ENCODE results near the gene CACNA1C.
A peak's percentile ranks its signal among the peaks of the same experiment; 100 is the strongest.

Gene CACNA1C

GRCh38 chr12:2570562-2570961 is 517.8 kb downstream of the CACNA1C start:
- DNase-seq: no peak

- DNase-seq: no peak
These were observed 521.7 kb downstream of the CACNA1C start for GRCh38 chr12:2574355-2574935.

GRCh38 chr12:2575245-2575644 is 522.5 kb downstream of the CACNA1C start:
- no peak for DNase-seq

GRCh38 chr12:2578211-2578610 is 525.4 kb downstream of the CACNA1C start:
- DNase-seq: no peak

GRCh38 chr12:2578772-2579171 is 526.0 kb downstream of the CACNA1C start:
- no peak for DNase-seq

- no peak for DNase-seq
These were observed 528.0 kb downstream of the CACNA1C start for GRCh38 chr12:2580821-2581220.

- DNase-seq: no peak
These were observed 528.7 kb downstream of the CACNA1C start for GRCh38 chr12:2581293-2582045.

GRCh38 chr12:2582631-2583030 is 529.8 kb downstream of the CACNA1C start:
- no peak for DNase-seq

GRCh38 chr12:2583091-2583497 is 530.3 kb downstream of the CACNA1C start:
- DNase-seq: peak; percentile 1

GRCh38 chr12:2583642-2584401 is 531.0 kb downstream of the CACNA1C start:
- no peak for DNase-seq

GRCh38 chr12:2586156-2587038 is 533.6 kb downstream of the CACNA1C start:
- DNase-seq: no peak

- DNase-seq: no peak
These were observed 535.6 kb downstream of the CACNA1C start for GRCh38 chr12:2588345-2588744.

- no peak for DNase-seq
These were observed 536.6 kb downstream of the CACNA1C start for GRCh38 chr12:2589381-2589780.

GRCh38 chr12:2593045-2593444 is 540.3 kb downstream of the CACNA1C start:
- DNase-seq: no peak

- DNase-seq: no peak
These were observed 543.7 kb downstream of the CACNA1C start for GRCh38 chr12:2596441-2596840.

GRCh38 chr12:2605301-2605700 is 552.5 kb downstream of the CACNA1C start:
- no peak for DNase-seq

- no peak for DNase-seq
These were observed 553.6 kb downstream of the CACNA1C start for GRCh38 chr12:2606186-2606910.

- DNase-seq: no peak
These were observed 555.3 kb downstream of the CACNA1C start for GRCh38 chr12:2607881-2608607.

GRCh38 chr12:2608608-2608945 is 555.8 kb downstream of the CACNA1C start:
- no peak for DNase-seq

- no peak for DNase-seq
These were observed 556.2 kb downstream of the CACNA1C start for GRCh38 chr12:2609020-2609419.

GRCh38 chr12:2610358-2610757 is 557.6 kb downstream of the CACNA1C start:
- DNase-seq: no peak

All from central memory CD4-positive, alpha-beta T cell (primary cell).